ENCODE data around the gene ADO. TPM values are rescaled to one million over a fixed set of nuclear protein-coding genes. Genes with fewer than 3 reads are reported as not detected.

The ADO gene
- total RNA-seq, 6 experiments from 2014 or later, result 13.7 to 19.2 (median 16.5) TPM

DNA sequence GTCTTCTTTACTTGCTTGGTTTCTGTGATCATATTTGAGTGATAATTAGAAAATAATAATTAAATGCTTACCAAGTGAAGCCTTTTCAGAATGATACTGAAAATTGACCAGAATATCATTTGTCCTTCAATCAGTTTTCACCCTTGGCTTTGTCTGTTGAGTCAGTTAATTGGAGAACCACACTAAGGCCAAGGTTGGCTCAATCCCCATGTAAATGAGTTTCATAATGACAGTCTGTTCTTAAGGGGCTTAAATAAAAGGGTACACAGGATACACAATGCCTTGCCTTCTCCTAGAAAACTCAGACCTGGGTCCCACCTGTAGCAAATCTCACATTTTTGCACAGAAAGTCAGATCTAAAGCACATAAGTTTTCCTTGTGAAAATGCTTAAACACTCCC lies 42.9 kb downstream of the ADO start:
- no peaks in the 10 kb centered on the region for H3K36me3 Mint-ChIP-seq (ENCODE audit: low read depth)
- DNase-seq, result no peak
- no peak overlapping the region for H3K27ac Mint-ChIP-seq
- peaks cover 32% of the 10 kb centered on the region for H3K27me3 Mint-ChIP-seq (ENCODE audit: insufficient read depth)
- no peak overlapping the region for H3K4me3 Mint-ChIP-seq
- TF ChIP-seq, protein P1, sequence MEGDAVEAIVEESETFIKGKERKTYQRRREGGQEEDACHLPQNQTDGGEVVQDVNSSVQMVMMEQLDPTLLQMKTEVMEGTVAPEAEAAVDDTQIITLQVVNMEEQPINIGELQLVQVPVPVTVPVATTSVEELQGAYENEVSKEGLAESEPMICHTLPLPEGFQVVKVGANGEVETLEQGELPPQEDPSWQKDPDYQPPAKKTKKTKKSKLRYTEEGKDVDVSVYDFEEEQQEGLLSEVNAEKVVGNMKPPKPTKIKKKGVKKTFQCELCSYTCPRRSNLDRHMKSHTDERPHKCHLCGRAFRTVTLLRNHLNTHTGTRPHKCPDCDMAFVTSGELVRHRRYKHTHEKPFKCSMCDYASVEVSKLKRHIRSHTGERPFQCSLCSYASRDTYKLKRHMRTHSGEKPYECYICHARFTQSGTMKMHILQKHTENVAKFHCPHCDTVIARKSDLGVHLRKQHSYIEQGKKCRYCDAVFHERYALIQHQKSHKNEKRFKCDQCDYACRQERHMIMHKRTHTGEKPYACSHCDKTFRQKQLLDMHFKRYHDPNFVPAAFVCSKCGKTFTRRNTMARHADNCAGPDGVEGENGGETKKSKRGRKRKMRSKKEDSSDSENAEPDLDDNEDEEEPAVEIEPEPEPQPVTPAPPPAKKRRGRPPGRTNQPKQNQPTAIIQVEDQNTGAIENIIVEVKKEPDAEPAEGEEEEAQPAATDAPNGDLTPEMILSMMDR (IDR thresholded peaks at IDR 0.05), result no peak
- peaks cover 10% of the 10 kb centered on the region; the same call in 1 of the 2 replicates for H3K9me3 Mint-ChIP-seq
- H3K4me1 Mint-ChIP-seq (ENCODE audit: low read depth), result no peaks in the 10 kb centered on the region

DNA sequence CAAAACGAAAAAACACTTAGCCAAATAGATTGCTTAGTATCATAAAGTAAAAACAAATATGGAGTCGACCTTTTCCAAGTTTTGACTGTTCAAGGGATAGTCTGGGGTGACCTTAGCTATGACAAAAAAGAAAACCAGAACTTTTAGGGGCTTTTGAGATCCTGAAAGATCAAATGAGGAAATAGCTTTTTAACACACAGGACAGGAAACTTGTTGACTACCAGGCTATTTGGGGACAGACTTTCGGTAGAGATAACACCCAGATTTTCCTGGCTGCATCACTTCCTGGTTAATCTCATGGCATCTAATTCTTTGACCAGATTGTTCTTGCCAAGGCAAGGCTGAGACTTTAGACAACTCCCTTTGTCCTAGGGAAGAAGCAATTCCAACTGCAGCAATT lies 46.1 kb downstream of the ADO start:
- Mint-ChIP-seq H3K27ac (no peak overlapping the region), H3K27me3 (ENCODE audit: insufficient read depth) (peaks cover 26% of the 10 kb centered on the region), H3K36me3 (ENCODE audit: low read depth) (no peaks in the 10 kb centered on the region), H3K9me3 (peaks cover 10% of the 10 kb centered on the region; the same call in 1 of the 2 replicates), H3K4me3 (no peak overlapping the region), H3K4me1 (ENCODE audit: low read depth) (no peaks in the 10 kb centered on the region)
- no peak for DNase-seq
- TF ChIP-seq, protein P1 (IDR thresholded peaks at IDR 0.05), result no peak

DNA sequence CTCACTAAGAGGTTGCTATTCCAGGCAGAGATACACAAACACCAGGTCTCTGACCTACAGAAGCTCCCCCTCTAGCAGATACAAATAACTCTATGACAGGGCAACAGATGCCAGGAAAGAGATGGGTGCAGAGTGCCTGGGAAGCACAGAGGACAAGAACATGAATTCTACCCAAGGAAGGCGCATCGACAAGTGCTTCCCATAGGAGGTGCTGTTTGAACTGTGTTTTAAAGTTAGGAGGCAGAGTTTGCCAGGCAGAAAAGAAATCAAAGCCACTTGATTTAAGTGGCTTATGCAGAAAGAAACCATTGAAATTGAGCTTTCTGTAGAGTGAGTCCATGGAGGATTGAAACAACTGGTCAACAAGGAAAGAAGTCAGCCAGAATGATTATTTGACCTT lies 46.9 kb downstream of the ADO start:
- no peak overlapping the region for H3K27ac Mint-ChIP-seq
- no peaks in the 10 kb centered on the region for H3K36me3 Mint-ChIP-seq (ENCODE audit: low read depth)
- H3K4me1 Mint-ChIP-seq (ENCODE audit: low read depth), result no peaks in the 10 kb centered on the region
- DNase-seq, result no peak
- H3K9me3 Mint-ChIP-seq, result peaks cover 10% of the 10 kb centered on the region; the same call in 1 of the 2 replicates
- no peak overlapping the region for H3K4me3 Mint-ChIP-seq
- TF ChIP-seq, protein P1 (IDR thresholded peaks at IDR 0.05), result peak; percentile 59
- H3K27me3 Mint-ChIP-seq (ENCODE audit: insufficient read depth), result peaks cover 25% of the 10 kb centered on the region

DNA sequence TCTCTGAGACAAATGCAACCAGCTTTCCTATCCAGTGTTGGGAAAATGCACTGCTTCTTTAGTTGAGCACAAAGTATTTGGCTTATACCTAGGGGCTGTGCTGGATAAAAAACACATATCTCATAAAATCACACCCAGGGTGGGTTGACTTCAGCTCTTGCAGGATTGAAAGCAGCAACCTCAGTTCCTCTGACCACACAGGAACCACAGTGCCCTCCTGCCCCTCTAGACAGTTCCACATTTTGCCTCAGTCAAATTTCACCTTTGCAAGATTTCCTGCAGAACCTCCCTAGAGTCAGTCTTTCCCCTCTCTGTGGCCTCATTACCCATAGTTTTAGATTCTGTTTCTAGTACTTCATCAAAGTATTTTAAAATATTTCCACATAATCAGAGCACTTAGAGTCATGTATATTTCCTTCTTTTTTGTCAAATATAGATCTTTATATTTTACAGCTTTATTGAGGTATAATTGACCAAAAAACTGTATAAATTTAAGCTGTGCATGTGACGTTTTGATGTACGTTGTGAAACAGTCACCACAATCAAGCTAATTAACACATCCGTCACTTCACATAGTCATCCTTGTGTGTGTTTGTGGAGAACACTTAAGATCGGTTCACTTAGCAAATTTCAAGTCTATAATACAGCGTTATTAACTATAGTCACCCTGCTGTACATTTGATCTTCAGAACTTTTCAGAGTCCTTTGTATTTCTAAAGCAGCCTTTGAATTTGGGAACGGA lies 48.6 kb downstream of the ADO start:
- H3K4me3 Mint-ChIP-seq, result no peak overlapping the region
- no peaks in the 10 kb centered on the region for H3K9me3 Mint-ChIP-seq
- DNase-seq, result no peak
- H3K27ac Mint-ChIP-seq, result no peak overlapping the region
- no peaks in the 10 kb centered on the region for H3K36me3 Mint-ChIP-seq (ENCODE audit: low read depth)
- peaks cover 23% of the 10 kb centered on the region for H3K27me3 Mint-ChIP-seq (ENCODE audit: insufficient read depth)
- H3K4me1 Mint-ChIP-seq (ENCODE audit: low read depth), result no peaks in the 10 kb centered on the region
- TF ChIP-seq, protein P1 (IDR thresholded peaks at IDR 0.05), result no peak

DNA sequence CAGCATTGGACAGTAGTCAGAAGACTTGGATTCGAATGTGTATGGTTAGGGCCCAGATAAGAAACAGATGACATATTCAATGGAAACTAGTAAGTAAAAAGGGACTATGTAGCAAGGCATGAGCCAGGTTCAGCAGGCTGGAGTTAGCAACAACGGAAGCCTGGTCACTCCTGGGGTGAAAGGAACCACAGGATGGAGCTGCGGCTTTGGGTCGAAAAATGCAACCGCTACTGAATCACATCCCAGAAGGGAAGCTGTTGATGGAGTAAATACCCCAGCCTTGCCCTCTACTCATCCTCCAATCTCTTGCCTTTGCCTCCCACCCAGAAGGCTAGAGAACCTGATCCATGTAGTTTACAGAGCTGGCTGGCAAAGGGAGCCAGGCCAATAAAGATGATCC lies 49.2 kb downstream of the ADO start:
- H3K4me3 Mint-ChIP-seq, result no peak overlapping the region
- no peaks in the 10 kb centered on the region for H3K36me3 Mint-ChIP-seq (ENCODE audit: low read depth)
- no peak for DNase-seq
- no peaks in the 10 kb centered on the region for H3K9me3 Mint-ChIP-seq
- no peaks in the 10 kb centered on the region for H3K4me1 Mint-ChIP-seq (ENCODE audit: low read depth)
- TF ChIP-seq, protein P1 (IDR thresholded peaks at IDR 0.05), result no peak
- no peak overlapping the region for H3K27ac Mint-ChIP-seq
- peaks cover 22% of the 10 kb centered on the region for H3K27me3 Mint-ChIP-seq (ENCODE audit: insufficient read depth)

Data from HFFc6 (cell line).